Ishikawa (cell line): ENCODE results near the gene CACNA2D3.

Experiments
- CEBPB ChIP-seq: IDR thresholded peaks from 2 replicates; pipeline ENCODE4 v1.6.1; 2012
- CREB1 ChIP-seq: IDR thresholded peaks from 2 replicates; pipeline ENCODE4 v1.6.1; 2012; ENCODE audit warnings: low read depth
- EGR1 ChIP-seq: IDR thresholded peaks from 2 replicates; pipeline ENCODE4 v1.6.1; 2012
- EP300 ChIP-seq: IDR thresholded peaks from 2 replicates; pipeline ENCODE4 v1.6.1; 2012; ENCODE audit warnings: borderline replicate concordance
- FOXM1 ChIP-seq: IDR thresholded peaks from 2 replicates; pipeline ENCODE4 v1.6.1; 2012; ENCODE audit warnings: low read depth, borderline replicate concordance
- NFIC ChIP-seq: IDR thresholded peaks from 2 replicates; pipeline ENCODE4 v1.6.1; 2012
- RAD21 ChIP-seq: IDR thresholded peaks from 2 replicates; pipeline ENCODE4 v1.6.1; 2012; ENCODE audit warnings: low read depth
- REST ChIP-seq: IDR thresholded peaks from 2 replicates; pipeline ENCODE4 v1.6.1; 2012; ENCODE audit warnings: low read depth, mild to moderate bottlenecking
- TAF1 ChIP-seq: IDR thresholded peaks from 2 replicates; pipeline ENCODE4 v1.6.1; 2012; ENCODE audit warnings: low read depth, mild to moderate bottlenecking
- TCF12 ChIP-seq: IDR thresholded peaks from 2 replicates; pipeline ENCODE4 v1.6.1; 2012; ENCODE audit warnings: low read depth
- TEAD4 ChIP-seq: IDR thresholded peaks from 2 replicates; pipeline ENCODE4 v1.6.1; 2012
- YY1 ChIP-seq: IDR thresholded peaks from 2 replicates; pipeline ENCODE4 v1.6.1; 2012; ENCODE audit warnings: low read depth
- ZBTB7A ChIP-seq: IDR thresholded peaks from 2 replicates; pipeline ENCODE4 v1.6.1; 2012; ENCODE audit warnings: low read depth
- TF ChIP-seq, protein P1 (sequence below): IDR thresholded peaks from 2 replicates; pipeline ENCODE4 v1.6.1; 2012
- TF ChIP-seq, protein P2 (sequence below): IDR thresholded peaks from 2 replicates; pipeline ENCODE4 v1.6.1; 2012

The CACNA2D3 gene

GRCh38 chr3:54168451-54168850, 46.1 kb downstream of the CACNA2D3 start:
- TF ChIP-seq TEAD4, result no peak
- TF ChIP-seq CREB1, result no peak
- no peak for TF ChIP-seq RAD21
- TF ChIP-seq EP300, result no peak
- no peak for TF ChIP-seq TAF1
- TF ChIP-seq, protein P1, sequence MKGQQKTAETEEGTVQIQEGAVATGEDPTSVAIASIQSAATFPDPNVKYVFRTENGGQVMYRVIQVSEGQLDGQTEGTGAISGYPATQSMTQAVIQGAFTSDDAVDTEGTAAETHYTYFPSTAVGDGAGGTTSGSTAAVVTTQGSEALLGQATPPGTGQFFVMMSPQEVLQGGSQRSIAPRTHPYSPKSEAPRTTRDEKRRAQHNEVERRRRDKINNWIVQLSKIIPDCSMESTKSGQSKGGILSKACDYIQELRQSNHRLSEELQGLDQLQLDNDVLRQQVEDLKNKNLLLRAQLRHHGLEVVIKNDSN, result no peak

GRCh38 chr3:54169524-54169923, 47.2 kb downstream of the CACNA2D3 start:
- TF ChIP-seq REST, result no peak

DNA sequence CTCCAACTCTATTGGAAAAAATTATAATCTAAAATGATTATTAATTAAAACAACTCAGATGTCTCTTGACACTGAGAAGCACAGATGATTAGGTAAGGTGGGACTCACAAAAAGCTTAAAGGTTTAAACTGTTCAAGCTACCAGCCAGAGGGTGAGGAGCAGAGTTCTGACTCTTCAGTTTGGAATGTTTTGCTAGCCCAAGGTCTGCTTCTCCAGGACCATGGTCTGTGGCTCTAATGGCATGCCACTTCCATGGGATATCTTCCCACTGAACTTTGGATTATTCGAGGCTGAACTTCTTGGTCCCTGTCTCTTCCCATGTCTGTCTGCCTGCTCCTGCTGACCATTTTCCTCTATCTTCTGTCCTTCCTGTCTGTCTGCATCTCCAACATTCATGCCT, 49.2 kb downstream of the CACNA2D3 start:
- no peak for TF ChIP-seq TCF12
- TF ChIP-seq, protein P1, result no peak
- TF ChIP-seq TAF1, result no peak
- TF ChIP-seq, protein P2, sequence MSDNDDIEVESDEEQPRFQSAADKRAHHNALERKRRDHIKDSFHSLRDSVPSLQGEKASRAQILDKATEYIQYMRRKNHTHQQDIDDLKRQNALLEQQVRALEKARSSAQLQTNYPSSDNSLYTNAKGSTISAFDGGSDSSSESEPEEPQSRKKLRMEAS, result no peak
- no peak for TF ChIP-seq ZBTB7A
- TF ChIP-seq FOXM1, result no peak
- TF ChIP-seq EGR1, result no peak
- no peak for TF ChIP-seq TEAD4
- no peak for TF ChIP-seq RAD21
- TF ChIP-seq EP300, result no peak
- no peak for TF ChIP-seq REST
- TF ChIP-seq CEBPB, result no peak
- no peak for TF ChIP-seq NFIC
- TF ChIP-seq YY1, result no peak
- TF ChIP-seq CREB1, result no peak

DNA sequence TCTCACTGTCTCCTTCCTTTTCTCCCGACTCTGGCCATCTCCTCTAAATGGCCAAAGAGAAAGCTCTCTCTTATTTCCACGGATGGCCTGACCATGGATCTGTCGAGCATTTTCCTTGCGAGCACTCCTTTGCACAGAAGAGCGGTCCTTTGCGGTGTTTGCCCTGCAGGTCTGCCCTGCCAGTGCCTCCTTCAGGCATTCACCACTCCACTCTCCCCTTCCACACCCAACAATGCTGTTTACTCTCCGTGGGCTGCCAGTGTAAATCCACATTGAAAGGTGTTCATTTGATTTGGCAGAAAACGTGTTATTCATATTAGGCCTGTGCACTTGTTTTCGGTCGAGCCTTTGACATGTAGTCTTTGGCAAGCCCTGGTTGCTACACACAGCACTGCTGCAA, 49.6 kb downstream of the CACNA2D3 start:
- no peak for TF ChIP-seq ZBTB7A
- no peak for TF ChIP-seq REST
- no peak for TF ChIP-seq TCF12
- no peak for TF ChIP-seq NFIC
- no peak for TF ChIP-seq EP300
- TF ChIP-seq FOXM1, result no peak
- no peak for TF ChIP-seq TEAD4
- TF ChIP-seq TAF1, result no peak
- TF ChIP-seq CREB1, result no peak
- no peak for TF ChIP-seq RAD21
- TF ChIP-seq CEBPB, result no peak
- TF ChIP-seq, protein P2, result no peak
- TF ChIP-seq, protein P1, result no peak
- TF ChIP-seq EGR1, result no peak
- TF ChIP-seq YY1, result no peak

GRCh38 chr3:54173371-54173770, 51.0 kb downstream of the CACNA2D3 start:
- TF ChIP-seq TAF1 (no peak), YY1 (no peak), CEBPB (no peak), REST (no peak), CREB1 (no peak), RAD21 (no peak), FOXM1 (no peak), EGR1 (no peak), TCF12 (no peak), EP300 (no peak), TEAD4 (no peak), NFIC (no peak), ZBTB7A (no peak)
- TF ChIP-seq, protein P1, result no peak
- TF ChIP-seq, protein P2, result no peak
